ENCODE measurements around the gene CDH13.

DNA sequence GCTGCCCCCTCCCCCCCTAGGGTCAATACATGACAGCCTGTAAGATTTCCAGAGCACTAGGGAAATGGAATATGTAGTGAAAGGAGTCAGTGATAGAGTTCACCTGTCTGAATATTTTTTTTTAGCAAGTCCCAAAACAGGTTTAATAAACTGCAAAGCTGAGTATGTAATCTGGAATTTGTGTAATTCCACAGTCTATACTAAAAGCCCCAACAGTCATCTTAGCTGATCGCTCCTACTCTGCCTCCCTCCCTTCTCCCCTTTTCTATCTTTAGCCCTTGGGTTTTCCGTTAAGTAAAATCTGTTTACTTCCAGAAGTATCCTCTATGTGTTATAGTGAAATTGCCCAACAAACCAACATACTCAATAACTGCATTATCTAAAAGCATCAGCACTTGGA is 3.5 kb downstream of the CDH13 start:
- TF ChIP-seq, protein P1, sequence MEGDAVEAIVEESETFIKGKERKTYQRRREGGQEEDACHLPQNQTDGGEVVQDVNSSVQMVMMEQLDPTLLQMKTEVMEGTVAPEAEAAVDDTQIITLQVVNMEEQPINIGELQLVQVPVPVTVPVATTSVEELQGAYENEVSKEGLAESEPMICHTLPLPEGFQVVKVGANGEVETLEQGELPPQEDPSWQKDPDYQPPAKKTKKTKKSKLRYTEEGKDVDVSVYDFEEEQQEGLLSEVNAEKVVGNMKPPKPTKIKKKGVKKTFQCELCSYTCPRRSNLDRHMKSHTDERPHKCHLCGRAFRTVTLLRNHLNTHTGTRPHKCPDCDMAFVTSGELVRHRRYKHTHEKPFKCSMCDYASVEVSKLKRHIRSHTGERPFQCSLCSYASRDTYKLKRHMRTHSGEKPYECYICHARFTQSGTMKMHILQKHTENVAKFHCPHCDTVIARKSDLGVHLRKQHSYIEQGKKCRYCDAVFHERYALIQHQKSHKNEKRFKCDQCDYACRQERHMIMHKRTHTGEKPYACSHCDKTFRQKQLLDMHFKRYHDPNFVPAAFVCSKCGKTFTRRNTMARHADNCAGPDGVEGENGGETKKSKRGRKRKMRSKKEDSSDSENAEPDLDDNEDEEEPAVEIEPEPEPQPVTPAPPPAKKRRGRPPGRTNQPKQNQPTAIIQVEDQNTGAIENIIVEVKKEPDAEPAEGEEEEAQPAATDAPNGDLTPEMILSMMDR (IDR thresholded peaks at IDR 0.05; ENCODE audit: poor library complexity), result no peak
- no peak for TF ChIP-seq EZH2 (IDR thresholded peaks at IDR 0.05; ENCODE audit: borderline replicate concordance)

Data from hepatocyte (in vitro differentiated cells).